HT1080 (cell line): ENCODE data around the gene SLC35B4. TPM values are rescaled to one million over a fixed set of nuclear protein-coding genes. Genes with fewer than 3 reads are reported as not detected.
A peak's percentile ranks its signal among the peaks of the same experiment; 100 is the strongest.
"Not testable (repeated sequence)": the region's sequence is repeated elsewhere in the genome, so short reads cannot be mapped to it uniquely, and the experiment has no call there.

ENCODE experiments used
- DNase-seq: peaks from one replicate; pipeline ENCODE4 v3.0.0-alpha.2; 2015; ENCODE audit warnings: low read depth
- total RNA-seq: library from RNA; depleted of rRNA; stranded (reverse); fragments of >200 nt; shearing (Covaris generic); gene quantifications from 2 replicates; pipeline ENCODE4 v1.2.3, GENCODE V29; 2014

The SLC35B4 gene
- total RNA-seq, 1 experiment from 2014 or later, result 44.3 TPM

GRCh38 chr7:134332892-134333291 is 16.2 kb upstream of the SLC35B4 start:
- DNase-seq, result no peak

- no peak for DNase-seq
These were observed 14.7 kb upstream of the SLC35B4 start for GRCh38 chr7:134331393-134331792.

- no peak for DNase-seq
These were observed 14.2 kb upstream of the SLC35B4 start for GRCh38 chr7:134330974-134331373.

GRCh38 chr7:134329614-134330346 is 13.1 kb upstream of the SLC35B4 start:
- DNase-seq, result no peak

- DNase-seq, result no peak
These were observed 12.2 kb upstream of the SLC35B4 start for GRCh38 chr7:134328900-134329299.

GRCh38 chr7:134327896-134328295 is 11.2 kb upstream of the SLC35B4 start:
- peak; percentile 68 for DNase-seq

- no peak for DNase-seq
These were observed 7.4 kb upstream of the SLC35B4 start for GRCh38 chr7:134324107-134324506.

GRCh38 chr7:134320201-134320600 is 3.5 kb upstream of the SLC35B4 start:
- peak; percentile 20 for DNase-seq

- no peak for DNase-seq
These were observed 1.7 kb upstream of the SLC35B4 start for GRCh38 chr7:134318443-134318842.

GRCh38 chr7:134317434-134317833 is 704 bp upstream of the SLC35B4 start:
- DNase-seq, result no peak

GRCh38 chr7:134315679-134316538 is 821 bp downstream of the SLC35B4 start:
- peak; percentile 21 for DNase-seq

- no peak for DNase-seq
These were observed 3.2 kb downstream of the SLC35B4 start for GRCh38 chr7:134313543-134313942.

GRCh38 chr7:134312717-134313116 is 4.0 kb downstream of the SLC35B4 start:
- no peak for DNase-seq

- no peak for DNase-seq
These were observed 4.9 kb downstream of the SLC35B4 start for GRCh38 chr7:134311807-134312206.

- DNase-seq, result no peak
These were observed 8.2 kb downstream of the SLC35B4 start for GRCh38 chr7:134308548-134308947.

GRCh38 chr7:134307320-134307719 is 9.4 kb downstream of the SLC35B4 start:
- peak; percentile 39 for DNase-seq

- DNase-seq, result no peak
These were observed 14.6 kb downstream of the SLC35B4 start for GRCh38 chr7:134302120-134302519.

- DNase-seq, result no peak
These were observed 15.1 kb downstream of the SLC35B4 start for GRCh38 chr7:134301592-134301991.

GRCh38 chr7:134300988-134301387 is 15.7 kb downstream of the SLC35B4 start:
- DNase-seq, result no peak

- DNase-seq, result no peak
These were observed 17.6 kb downstream of the SLC35B4 start for GRCh38 chr7:134298902-134299683.

- no peak for DNase-seq
These were observed 19.2 kb downstream of the SLC35B4 start for GRCh38 chr7:134297489-134297888.

- not testable (repeated sequence) for DNase-seq
These were observed 20.7 kb downstream of the SLC35B4 start for GRCh38 chr7:134295982-134296381.
